ENCODE data around the gene ASPSCR1.

ASPSCR1 gene

GRCh38 chr17:82022310-82022980, 45.0 kb downstream of the ASPSCR1 start, which contains the start of gene CENPX:
TSS of gene CENPX (minus strand) at chr17:82022878. CDS start at chr17:82022861, 17 bp downstream.
- no peak for DNase-seq (ENCODE audit: low spot score)
- no peak for TF ChIP-seq CTCF (IDR thresholded peaks at IDR 0.05)

GRCh38 chr17:82022981-82023446, 45.6 kb downstream of the ASPSCR1 start, which contains the start of gene LRRC45:
TSS of gene LRRC45 (plus strand) at chr17:82023305. CDS start at chr17:82023644, 339 bp downstream.
- DNase-seq (ENCODE audit: low spot score), result peak; percentile 100
- peak within 1 kb of the TSS; percentile 98 for H3K4me3 ChIP-seq
- peak within 1 kb of the TSS; percentile 36 to 83 for H3K27ac ChIP-seq
- no peak for TF ChIP-seq CTCF (IDR thresholded peaks at IDR 0.05)

More at GRCh38 chr17:82022310-82022980, 45.0 kb downstream of the ASPSCR1 start, which contains the start of gene CENPX:
- Histone ChIP-seq H3K27ac (peak within 1 kb of the TSS; percentile 36 to 83), H3K4me3 (peak within 1 kb of the TSS; percentile 98)

- no peak for DNase-seq (ENCODE audit: low spot score)
- H3K4me3 ChIP-seq, result peak overlapping the region; percentile 98
- no peak for TF ChIP-seq CTCF (IDR thresholded peaks at IDR 0.05)
- peak overlapping the region in 1 of 2 donors; percentile 65 for H3K27ac ChIP-seq
Observed at GRCh38 chr17:82023447-82024241, 46.2 kb downstream of the ASPSCR1 start.

GRCh38 chr17:82024859-82025258, 47.4 kb downstream of the ASPSCR1 start:
- H3K4me3 ChIP-seq, result no peak overlapping the region
- no peak for DNase-seq (ENCODE audit: low spot score)
- TF ChIP-seq CTCF (IDR thresholded peaks at IDR 0.05), result no peak
- H3K27ac ChIP-seq, result no peak overlapping the region

- Histone ChIP-seq H3K4me3 (no peak overlapping the region), H3K27ac (no peak overlapping the region)
- no peak for TF ChIP-seq CTCF (IDR thresholded peaks at IDR 0.05)
- DNase-seq (ENCODE audit: low spot score), result no peak
Observed at GRCh38 chr17:82025401-82026107, 48.1 kb downstream of the ASPSCR1 start.

GRCh38 chr17:82028246-82028645, 50.8 kb downstream of the ASPSCR1 start:
- no peak for TF ChIP-seq CTCF (IDR thresholded peaks at IDR 0.05)
- DNase-seq (ENCODE audit: low spot score), result no peak
- Histone ChIP-seq H3K4me3 (no peak overlapping the region), H3K27ac (no peak overlapping the region)
